H9 (cell line): ENCODE results near the gene KPTN. TPM values are rescaled to one million over a fixed set of nuclear protein-coding genes. Genes with fewer than 3 reads are reported as not detected.

ENCODE experiments used
- DNase-seq: peaks from one replicate; pipeline ENCODE4 v3.0.0-alpha.2; 2017
- H2AFZ ChIP-seq: one replicate; pipeline ENCODE4 v1.6.1; 2013; ENCODE audit warnings: mild to moderate bottlenecking, low read length, control low read depth, moderate library complexity
- H2AK5ac ChIP-seq: 2 replicates; pipeline ENCODE4 v1.6.1; 2013; ENCODE audit warnings: low read length, control low read depth, mixed read lengths; ENCODE audit not compliant: insufficient read length
- H2BK120ac ChIP-seq: one replicate; pipeline ENCODE4 v1.6.1; 2013; ENCODE audit warnings: low read depth, mild to moderate bottlenecking, low read length, control low read depth, inconsistent platforms; ENCODE audit not compliant: poor library complexity, severe bottlenecking
- H2BK12ac ChIP-seq: 2 replicates; pipeline ENCODE4 v1.6.1; 2013; ENCODE audit warnings: low read length, control low read depth, mixed read lengths, low read depth; ENCODE audit not compliant: insufficient read length
- H2BK15ac ChIP-seq: 2 replicates; pipeline ENCODE4 v1.6.1; 2013; ENCODE audit warnings: low read depth, low read length, control low read depth
- H2BK20ac ChIP-seq: one replicate; pipeline ENCODE4 v1.6.1; 2013; ENCODE audit warnings: low read depth, mild to moderate bottlenecking, low read length, control low read depth, inconsistent platforms; ENCODE audit not compliant: poor library complexity, severe bottlenecking
- H2BK5ac ChIP-seq: 2 replicates; pipeline ENCODE4 v1.6.1; 2013; ENCODE audit warnings: low read length, control low read depth, mixed read lengths; ENCODE audit not compliant: insufficient read length
- H3K14ac ChIP-seq: 2 replicates; pipeline ENCODE4 v1.6.1; 2013; ENCODE audit warnings: low read length, control low read depth; ENCODE audit not compliant: insufficient read depth
- H3K18ac ChIP-seq: 2 replicates; pipeline ENCODE4 v1.6.1; 2013; ENCODE audit warnings: low read depth, mild to moderate bottlenecking, mixed read lengths, low read length, control low read depth; ENCODE audit not compliant: insufficient read length
- H3K23ac ChIP-seq: 2 replicates; pipeline ENCODE4 v1.6.1; 2013; ENCODE audit warnings: low read length, control low read depth, mixed read lengths, low read depth; ENCODE audit not compliant: insufficient read length
- H3K23me2 ChIP-seq: 2 replicates; pipeline ENCODE4 v1.6.1; 2013; ENCODE audit warnings: low read depth, mild to moderate bottlenecking, mixed read lengths, low read length, control low read depth; ENCODE audit not compliant: insufficient read length, poor library complexity, severe bottlenecking
- H3K27ac ChIP-seq: 2 replicates; pipeline ENCODE4 v1.5.1; 2013; ENCODE audit warnings: low read length, control low read depth, mixed read lengths, low read depth; ENCODE audit not compliant: insufficient read length
- H3K27me3 ChIP-seq: 2 replicates; pipeline ENCODE4 v1.6.1; 2013; ENCODE audit warnings: low read length, control low read depth, inconsistent platforms; ENCODE audit not compliant: insufficient read depth
- H3K4ac ChIP-seq: 2 replicates; pipeline ENCODE4 v1.6.1; 2013; ENCODE audit warnings: low read depth, mild to moderate bottlenecking, control low read depth, inconsistent platforms, low read length, moderate library complexity
- H3K4me1 ChIP-seq: 2 replicates; pipeline ENCODE4 v1.6.1; 2013; ENCODE audit warnings: low read length, control low read depth, inconsistent platforms; ENCODE audit not compliant: insufficient read depth
- H3K4me2 ChIP-seq: 2 replicates; pipeline ENCODE4 v1.6.1; 2013; ENCODE audit warnings: low read length, control low read depth, mixed read lengths; ENCODE audit not compliant: insufficient read length, insufficient read depth
- H3K56ac ChIP-seq: 2 replicates; pipeline ENCODE4 v1.6.1; 2013; ENCODE audit warnings: low read depth, mild to moderate bottlenecking, mixed read lengths, low read length, control low read depth; ENCODE audit not compliant: insufficient read length
- H3K79me1 ChIP-seq: 2 replicates; pipeline ENCODE4 v1.6.1; 2013; ENCODE audit warnings: low read depth, mild to moderate bottlenecking, moderate library complexity, low read length, control low read depth, inconsistent platforms; ENCODE audit not compliant: insufficient read depth, poor library complexity, severe bottlenecking
- H3K79me2 ChIP-seq: 2 replicates; pipeline ENCODE4 v1.6.1; 2013; ENCODE audit warnings: low read length, control low read depth, inconsistent platforms; ENCODE audit not compliant: insufficient read depth
- H3K9ac ChIP-seq: 2 replicates; pipeline ENCODE4 v1.6.1; 2013; ENCODE audit warnings: low read length, control low read depth, mixed read lengths; ENCODE audit not compliant: insufficient read length; ENCODE audit errors: extremely low read depth
- H3K9me3 ChIP-seq: one replicate; pipeline ENCODE4 v1.6.1; 2013; ENCODE audit warnings: low read depth, low read length, inconsistent platforms; ENCODE audit not compliant: control insufficient read depth
- H3T11ph ChIP-seq: one replicate; pipeline ENCODE4 v1.6.1; 2013; ENCODE audit warnings: mild to moderate bottlenecking, low read length, control low read depth, inconsistent platforms
- H4K20me1 ChIP-seq: one replicate; pipeline ENCODE4 v1.6.1; 2013; ENCODE audit not compliant: control insufficient read depth, insufficient read length, insufficient read depth
- H4K5ac ChIP-seq: 2 replicates; pipeline ENCODE4 v1.6.1; 2013; ENCODE audit warnings: low read depth, mild to moderate bottlenecking, mixed read lengths, low read length, control low read depth; ENCODE audit not compliant: insufficient read length
- H4K8ac ChIP-seq: replicated peaks from 2 replicates; pipeline ENCODE4 v1.6.1; 2013; ENCODE audit warnings: low read length, control low read depth, mixed read lengths, low read depth; ENCODE audit not compliant: insufficient read length
- H4K91ac ChIP-seq: 2 replicates; pipeline ENCODE4 v1.6.1; 2013; ENCODE audit warnings: low read depth, mild to moderate bottlenecking, moderate library complexity, mixed read lengths, low read length, control low read depth; ENCODE audit not compliant: insufficient read length
- H3K27ac Mint-ChIP-seq, 3 experiments: 2 replicates in 2 of 3; 3 replicates in 1 of 3; pipeline ENCODE4 v1.8.0; 2020 to 2021; ENCODE audit warnings: mixed read lengths in 3 of 3, mild to moderate bottlenecking in 1 of 3, moderate library complexity in 1 of 3
- H3K27me3 Mint-ChIP-seq: 2 replicates; pipeline ENCODE4 v1.8.0; 2021; ENCODE audit warnings: low read depth, mild to moderate bottlenecking, moderate library complexity, mixed read lengths
- H3K36me3 Mint-ChIP-seq, 3 experiments: 2 replicates in 2 of 3; 3 replicates in 1 of 3; pipeline ENCODE4 v1.8.0; 2020 to 2021; ENCODE audit warnings: low read depth in 3 of 3, mixed read lengths in 3 of 3; ENCODE audit not compliant: insufficient read depth in 1 of 3
- H3K4me1 Mint-ChIP-seq, 2 experiments: 2 replicates each; pipeline ENCODE4 v1.8.0; 2020; ENCODE audit warnings: mixed read lengths in 2 of 2
- H3K4me3 Mint-ChIP-seq, 2 experiments: 2 replicates in 1 of 2; 3 replicates in 1 of 2; pipeline ENCODE4 v1.8.0; 2020 to 2021; ENCODE audit warnings: mild to moderate bottlenecking in 2 of 2, mixed read lengths in 2 of 2, moderate library complexity in 1 of 2
- H3K9me3 Mint-ChIP-seq, 2 experiments: 2 replicates in 1 of 2; 3 replicates in 1 of 2; pipeline ENCODE4 v1.8.0; 2020; ENCODE audit warnings: mild to moderate bottlenecking in 2 of 2, mixed read lengths in 2 of 2, moderate library complexity in 1 of 2
- WGBS: extraction: QIAGEN DNeasy Blood & Tissue Kit; methylation state at CpG from one replicate; pipeline ENCODE4 v1.1.7; 2013; ENCODE audit warnings: missing lambda C conversion rate, low lambda C conversion rate, mixed read lengths; ENCODE audit not compliant: insufficient read length; ENCODE audit errors: extremely low coverage; 5-methylcytosine and 5-hydroxymethylcytosine counted together
- total RNA-seq: library from RNA; stranded (reverse); gene quantifications from 2 replicates; pipeline ENCODE4 v1.2.1, GENCODE V29; 2021
- TF ChIP-seq, protein P1 (sequence below): fragments of 200-600 bp; sonication (generic); conservative IDR thresholded peaks from 3 replicates; pipeline ENCODE4 v1.8.0; 2021; ENCODE audit warnings: antibody characterized with exemption, mild to moderate bottlenecking

The KPTN gene
- total RNA-seq, 1 experiment from 2014 or later = 35.4 TPM

DNA sequence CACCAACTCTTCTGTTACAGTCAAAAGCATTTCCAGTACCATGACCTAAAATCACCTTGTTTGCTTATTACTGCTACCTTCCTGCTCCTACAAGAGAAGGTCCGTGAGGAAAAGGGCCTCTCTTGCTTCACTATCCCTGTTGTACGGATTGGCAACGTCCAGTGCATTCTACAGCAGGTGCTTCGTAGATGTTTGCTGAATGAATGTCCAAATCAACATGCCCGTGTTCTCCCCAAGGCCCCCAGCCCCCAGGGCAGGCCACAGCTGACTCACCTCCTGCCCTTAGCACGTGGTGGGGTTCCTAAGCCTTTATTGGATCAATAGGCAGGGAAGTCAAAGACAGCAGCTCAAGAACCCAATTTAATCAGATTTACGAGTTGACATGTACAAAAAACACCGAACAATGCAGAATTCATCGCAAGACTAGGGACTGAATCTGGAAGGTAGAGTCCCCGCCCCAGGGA lies 36.4 kb upstream of the KPTN start:
- Histone ChIP-seq H4K5ac (no peak overlapping the region), H3T11ph (no peak overlapping the region), H3K23me2 (no peaks in the 10 kb centered on the region), H2BK120ac (no peak overlapping the region), H4K8ac (no peak overlapping the region), H3K56ac (no peak overlapping the region), H3K9me3 (no peaks in the 10 kb centered on the region), H3K18ac (no peak overlapping the region), H3K23ac (no peak overlapping the region), H2BK5ac (no peak overlapping the region), H3K79me2 (no peaks in the 10 kb centered on the region), H4K91ac (no peak overlapping the region), H3K79me1 (no peaks in the 10 kb centered on the region), H2BK15ac (no peak overlapping the region), H3K4ac (no peak overlapping the region), H2AK5ac (no peak overlapping the region), H3K4me1 (no peaks in the 10 kb centered on the region), H4K20me1 (no peaks in the 10 kb centered on the region), H2BK20ac (no peak overlapping the region), H2AFZ (no peak overlapping the region), H3K27ac (no peak overlapping the region), H3K14ac (no peak overlapping the region), H3K27me3 (no peaks in the 10 kb centered on the region), H3K4me2 (no peak overlapping the region), H3K9ac (no peak overlapping the region), H2BK12ac (no peak overlapping the region)
- H3K27me3 Mint-ChIP-seq = no peaks in the 10 kb centered on the region; the same call in 1 of the 2 replicates
- no peak for DNase-seq
- H3K4me3 Mint-ChIP-seq = no peak overlapping the region
- no CpG with 5 or more reads among the region's 10 CpGs for WGBS
- peak overlapping the region in 1 of 3 experiments; percentile 74; a peak in 2 of 7 replicates for H3K27ac Mint-ChIP-seq
- H3K4me1 Mint-ChIP-seq = peaks cover 5 to 21% of the 10 kb centered on the region in 2 experiments; a peak in 3 of 4 replicates
- no peaks in the 10 kb centered on the region; a peak in 1 of 7 replicates for H3K36me3 Mint-ChIP-seq
- TF ChIP-seq, protein P1, sequence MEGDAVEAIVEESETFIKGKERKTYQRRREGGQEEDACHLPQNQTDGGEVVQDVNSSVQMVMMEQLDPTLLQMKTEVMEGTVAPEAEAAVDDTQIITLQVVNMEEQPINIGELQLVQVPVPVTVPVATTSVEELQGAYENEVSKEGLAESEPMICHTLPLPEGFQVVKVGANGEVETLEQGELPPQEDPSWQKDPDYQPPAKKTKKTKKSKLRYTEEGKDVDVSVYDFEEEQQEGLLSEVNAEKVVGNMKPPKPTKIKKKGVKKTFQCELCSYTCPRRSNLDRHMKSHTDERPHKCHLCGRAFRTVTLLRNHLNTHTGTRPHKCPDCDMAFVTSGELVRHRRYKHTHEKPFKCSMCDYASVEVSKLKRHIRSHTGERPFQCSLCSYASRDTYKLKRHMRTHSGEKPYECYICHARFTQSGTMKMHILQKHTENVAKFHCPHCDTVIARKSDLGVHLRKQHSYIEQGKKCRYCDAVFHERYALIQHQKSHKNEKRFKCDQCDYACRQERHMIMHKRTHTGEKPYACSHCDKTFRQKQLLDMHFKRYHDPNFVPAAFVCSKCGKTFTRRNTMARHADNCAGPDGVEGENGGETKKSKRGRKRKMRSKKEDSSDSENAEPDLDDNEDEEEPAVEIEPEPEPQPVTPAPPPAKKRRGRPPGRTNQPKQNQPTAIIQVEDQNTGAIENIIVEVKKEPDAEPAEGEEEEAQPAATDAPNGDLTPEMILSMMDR = no peak
- H3K9me3 Mint-ChIP-seq = no peaks in the 10 kb centered on the region
